ENCODE data around the gene CNTN5.
"Not testable (repeated sequence)": the region's sequence is repeated elsewhere in the genome, so short reads cannot be mapped to it uniquely, and the experiment has no call there.

The CNTN5 gene

GRCh38 chr11:99716302-99716701 lies 695.6 kb downstream of the CNTN5 start:
- no peak for DNase-seq

GRCh38 chr11:99718291-99718690 lies 697.5 kb downstream of the CNTN5 start:
- DNase-seq = no peak

- DNase-seq = no peak
Observed at GRCh38 chr11:99739464-99740089, 718.8 kb downstream of the CNTN5 start.

- DNase-seq = no peak
Observed at GRCh38 chr11:99742501-99742900, 721.8 kb downstream of the CNTN5 start.

- no peak for DNase-seq
Observed at GRCh38 chr11:99759787-99760186, 739.0 kb downstream of the CNTN5 start.

GRCh38 chr11:99766811-99767210 lies 746.1 kb downstream of the CNTN5 start:
- DNase-seq = no peak

GRCh38 chr11:99773646-99774045 lies 752.9 kb downstream of the CNTN5 start:
- DNase-seq = no peak

GRCh38 chr11:99781074-99781473 lies 760.3 kb downstream of the CNTN5 start:
- DNase-seq = no peak

- DNase-seq = no peak
Observed at GRCh38 chr11:99791354-99791753, 770.6 kb downstream of the CNTN5 start.

GRCh38 chr11:99795999-99796398 lies 775.2 kb downstream of the CNTN5 start:
- no peak for DNase-seq

GRCh38 chr11:99803501-99803900 lies 782.8 kb downstream of the CNTN5 start:
- no peak for DNase-seq

GRCh38 chr11:99812516-99812915 lies 791.8 kb downstream of the CNTN5 start:
- DNase-seq = no peak

GRCh38 chr11:99814021-99814420 lies 793.3 kb downstream of the CNTN5 start:
- DNase-seq = no peak

- DNase-seq = no peak
Observed at GRCh38 chr11:99814738-99815137, 794.0 kb downstream of the CNTN5 start.

- no peak for DNase-seq
Observed at GRCh38 chr11:99818991-99819390, 798.2 kb downstream of the CNTN5 start.

GRCh38 chr11:99822846-99823565 lies 802.3 kb downstream of the CNTN5 start:
- peak in 1 of 58 donors; percentile 0 for DNase-seq

GRCh38 chr11:99836739-99837138 lies 816.0 kb downstream of the CNTN5 start:
- DNase-seq = not testable (repeated sequence)

GRCh38 chr11:99841885-99842284 lies 821.1 kb downstream of the CNTN5 start:
- no peak for DNase-seq

GRCh38 chr11:99865951-99866350 lies 845.2 kb downstream of the CNTN5 start:
- DNase-seq = no peak

- no peak for DNase-seq
Observed at GRCh38 chr11:99881610-99882009, 860.9 kb downstream of the CNTN5 start.

- DNase-seq = no peak
Observed at GRCh38 chr11:99884750-99885149, 864.0 kb downstream of the CNTN5 start.

GRCh38 chr11:99887481-99887880 lies 866.7 kb downstream of the CNTN5 start:
- DNase-seq = no peak

GRCh38 chr11:99893811-99894210 lies 873.1 kb downstream of the CNTN5 start:
- no peak for DNase-seq

Data from anterior cingulate cortex (tissue), 58 donors.